ENCODE results near the gene TSPAN2.

Gene TSPAN2

GRCh38 chr1:115135681-115136080 lies 46.4 kb upstream of the TSPAN2 start:
- peak; percentile 40 for DNase-seq
- Histone ChIP-seq H3K27ac (peak overlapping the region; percentile 77), H3K36me3 (replicated peaks) (no peaks in the 10 kb centered on the region), H3K4me3 (ENCODE audit: low read depth, low read length) (no peak overlapping the region), H3K27me3 (replicated peaks) (no peaks in the 10 kb centered on the region)
- no peak for TF ChIP-seq CTCF (IDR thresholded peaks at IDR 0.05; ENCODE audit: low read depth, low read length, missing control alignments)
- in situ Hi-C loops (cut with HindIII; ENCODE audit: low pct_ligation_motif_present, low sequenced_read_pairs) = no loop called here

- TF ChIP-seq CTCF (IDR thresholded peaks at IDR 0.05; ENCODE audit: low read depth, low read length, missing control alignments) = peak; percentile 26
- no peaks in the 10 kb centered on the region for H3K27me3 ChIP-seq (replicated peaks)
- no peaks in the 10 kb centered on the region for H3K36me3 ChIP-seq (replicated peaks)
- H3K4me3 ChIP-seq (ENCODE audit: low read depth, low read length) = no peak overlapping the region
- H3K27ac ChIP-seq = peak overlapping the region; percentile 77
- in situ Hi-C loops (cut with HindIII; ENCODE audit: low pct_ligation_motif_present, low sequenced_read_pairs) = no loop called here
- peak; percentile 89 for DNase-seq
Observed at GRCh38 chr1:115134850-115135480, 45.7 kb upstream of the TSPAN2 start.

GRCh38 chr1:115134231-115134630 lies 44.9 kb upstream of the TSPAN2 start:
- no peak for DNase-seq
- in situ Hi-C loops (cut with HindIII; ENCODE audit: low pct_ligation_motif_present, low sequenced_read_pairs) = no loop called here
- H3K27ac ChIP-seq = peak overlapping the region; percentile 33
- TF ChIP-seq CTCF (IDR thresholded peaks at IDR 0.05; ENCODE audit: low read depth, low read length, missing control alignments) = no peak
- H3K4me3 ChIP-seq (ENCODE audit: low read depth, low read length) = no peak overlapping the region
- no peaks in the 10 kb centered on the region for H3K27me3 ChIP-seq (replicated peaks)
- no peaks in the 10 kb centered on the region for H3K36me3 ChIP-seq (replicated peaks)

- no peak for TF ChIP-seq CTCF (IDR thresholded peaks at IDR 0.05; ENCODE audit: low read depth, low read length, missing control alignments)
- in situ Hi-C loops (cut with HindIII; ENCODE audit: low pct_ligation_motif_present, low sequenced_read_pairs) = no loop called here
- no peaks in the 10 kb centered on the region for H3K36me3 ChIP-seq (replicated peaks)
- peak overlapping the region; percentile 33 for H3K27ac ChIP-seq
- peak; percentile 68 for DNase-seq
- H3K4me3 ChIP-seq (ENCODE audit: low read depth, low read length) = no peak overlapping the region
- no peaks in the 10 kb centered on the region for H3K27me3 ChIP-seq (replicated peaks)
Observed at GRCh38 chr1:115133440-115133839, 44.1 kb upstream of the TSPAN2 start.

- Histone ChIP-seq H3K4me3 (ENCODE audit: low read depth, low read length) (no peak overlapping the region), H3K36me3 (replicated peaks) (no peaks in the 10 kb centered on the region), H3K27ac (no peak overlapping the region), H3K27me3 (replicated peaks) (no peaks in the 10 kb centered on the region)
- no peak for DNase-seq
- in situ Hi-C loops (cut with HindIII; ENCODE audit: low pct_ligation_motif_present, low sequenced_read_pairs) = no loop called here
- no peak for TF ChIP-seq CTCF (IDR thresholded peaks at IDR 0.05; ENCODE audit: low read depth, low read length, missing control alignments)
Observed at GRCh38 chr1:115130786-115131185, 41.5 kb upstream of the TSPAN2 start.

GRCh38 chr1:115129071-115129640 lies 39.9 kb upstream of the TSPAN2 start:
- DNase-seq = no peak
- TF ChIP-seq CTCF (IDR thresholded peaks at IDR 0.05; ENCODE audit: low read depth, low read length, missing control alignments) = no peak
- no peak overlapping the region for H3K4me3 ChIP-seq (ENCODE audit: low read depth, low read length)
- no peak overlapping the region for H3K27ac ChIP-seq
- no peaks in the 10 kb centered on the region for H3K36me3 ChIP-seq (replicated peaks)
- H3K27me3 ChIP-seq (replicated peaks) = no peaks in the 10 kb centered on the region
- in situ Hi-C loops (cut with HindIII; ENCODE audit: low pct_ligation_motif_present, low sequenced_read_pairs) = no loop called here

Measured in brain microvascular endothelial cell (primary cell).